ENCODE results near the gene AMER1.

Gene AMER1

DNA sequence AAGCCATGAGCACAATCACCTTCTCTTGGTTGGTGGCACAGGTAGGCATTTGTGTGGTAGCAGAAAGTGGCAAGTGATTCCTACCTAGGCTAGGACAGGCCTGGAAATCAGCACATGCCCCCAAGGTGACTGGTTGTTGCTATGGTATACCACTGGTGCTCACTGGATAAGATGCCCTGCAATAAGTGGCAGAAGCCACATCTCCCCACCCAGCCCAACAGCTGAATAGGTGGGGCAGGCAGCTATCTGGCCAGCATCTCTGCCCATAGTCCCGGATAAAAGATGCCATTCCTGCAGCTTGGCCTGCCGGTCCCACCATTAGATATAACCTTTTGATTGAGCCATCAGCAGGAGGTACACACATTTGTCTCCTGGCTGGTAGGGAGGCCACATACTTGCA is 21.1 kb downstream of the AMER1 start:
- DNase-seq (ENCODE audit: low read depth in 2 of 2): no peak

DNA sequence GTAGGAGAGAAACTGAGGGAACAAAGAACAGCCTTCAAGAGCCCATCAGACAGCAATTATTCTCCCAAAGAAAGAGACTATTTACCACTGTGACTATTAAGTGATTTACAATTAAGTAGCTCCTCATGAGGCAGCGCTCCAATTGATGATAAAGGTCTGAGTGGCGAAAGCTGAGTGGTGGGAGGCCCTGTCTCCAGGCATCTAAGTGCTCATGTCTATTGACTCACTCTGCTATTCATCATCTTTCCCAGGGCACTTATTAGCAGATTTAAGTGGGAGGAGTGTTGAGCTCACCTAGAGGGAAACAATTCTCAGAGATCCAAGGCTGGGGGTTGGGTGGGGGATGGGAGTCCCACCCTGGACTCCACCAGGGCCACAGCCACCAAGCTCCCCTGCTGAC is 23.3 kb downstream of the AMER1 start:
- no peak for DNase-seq (ENCODE audit: low read depth in 2 of 2)

DNA sequence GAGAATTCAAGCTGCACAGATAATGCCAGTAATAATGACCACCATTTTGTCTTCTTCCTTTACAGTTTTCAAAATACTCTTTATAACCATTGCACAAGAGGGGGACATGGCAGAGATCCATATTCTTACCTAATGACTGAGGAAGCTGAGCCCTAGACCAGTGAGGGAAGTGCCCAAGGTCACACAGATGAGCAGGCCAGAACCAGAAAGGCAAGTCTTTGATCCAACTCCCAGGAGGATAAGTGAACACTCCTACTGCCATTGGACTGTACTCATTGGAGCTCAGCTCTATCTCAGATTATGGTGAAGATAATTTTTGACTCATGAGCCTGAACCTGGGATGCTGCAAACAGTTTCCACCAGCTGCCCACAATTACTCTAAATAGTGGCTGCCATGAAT is 28.6 kb downstream of the AMER1 start:
- DNase-seq (ENCODE audit: low read depth in 2 of 2): no peak

DNA sequence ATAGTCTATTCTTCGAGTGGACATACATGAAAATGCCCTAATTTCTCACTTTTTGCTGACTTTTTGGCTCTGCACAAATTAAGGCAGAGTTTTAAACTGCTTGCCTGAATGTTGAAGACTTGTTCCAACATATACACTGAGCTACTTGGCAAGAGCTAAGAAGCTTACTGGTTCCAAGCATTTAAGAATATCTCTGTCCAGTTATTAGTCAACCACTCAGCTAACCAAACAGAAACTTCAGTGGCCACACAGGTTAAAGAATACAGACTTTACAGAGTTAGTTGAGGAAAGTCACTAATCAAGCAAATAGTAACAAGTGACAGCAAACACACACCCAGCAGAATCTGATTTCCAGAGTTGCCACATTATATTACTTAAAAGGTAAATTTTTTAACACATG is 35.5 kb downstream of the AMER1 start:
- DNase-seq (ENCODE audit: low read depth in 2 of 2): no peak

DNA sequence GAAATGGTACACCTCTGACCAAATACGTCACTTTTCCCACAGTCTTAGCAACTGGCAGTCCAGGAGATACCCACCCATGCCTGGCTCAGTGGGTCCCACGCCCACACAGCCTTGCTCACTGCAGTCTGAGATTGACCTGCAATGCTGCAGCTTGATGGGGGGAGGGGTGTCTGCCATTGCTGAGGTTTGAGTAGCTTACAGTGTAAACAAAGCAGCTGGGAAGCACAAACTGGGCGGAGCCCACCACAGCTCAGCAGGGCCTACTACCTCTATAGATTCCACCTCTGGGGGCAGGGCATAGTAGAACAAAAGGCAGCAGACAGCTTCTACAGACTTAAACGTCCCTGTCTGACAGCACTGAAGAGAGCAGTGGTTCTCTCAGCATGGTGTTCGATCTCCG is 52.7 kb downstream of the AMER1 start:
- no peak for DNase-seq (ENCODE audit: low read depth in 2 of 2)

DNA sequence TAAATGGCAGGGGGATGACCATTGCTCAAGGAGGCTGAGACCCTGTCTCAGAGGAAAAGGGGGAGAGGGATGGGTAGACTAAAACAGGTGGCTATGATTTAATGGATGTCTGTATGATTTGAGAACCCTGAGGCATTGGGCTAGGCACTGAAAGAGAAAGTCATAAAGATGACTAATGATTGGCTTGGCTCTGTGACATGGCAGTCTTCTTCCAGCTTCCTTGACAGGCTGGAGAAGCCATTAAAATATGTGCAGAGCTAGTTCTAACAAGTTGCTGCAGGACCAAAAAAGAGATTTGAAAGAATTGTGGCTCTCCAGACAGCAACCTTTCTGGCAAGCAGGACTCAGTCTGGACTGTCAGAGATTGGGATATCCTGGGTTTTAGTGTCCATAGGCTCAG is 53.6 kb downstream of the AMER1 start:
- no peak for DNase-seq (ENCODE audit: low read depth in 2 of 2)

DNA sequence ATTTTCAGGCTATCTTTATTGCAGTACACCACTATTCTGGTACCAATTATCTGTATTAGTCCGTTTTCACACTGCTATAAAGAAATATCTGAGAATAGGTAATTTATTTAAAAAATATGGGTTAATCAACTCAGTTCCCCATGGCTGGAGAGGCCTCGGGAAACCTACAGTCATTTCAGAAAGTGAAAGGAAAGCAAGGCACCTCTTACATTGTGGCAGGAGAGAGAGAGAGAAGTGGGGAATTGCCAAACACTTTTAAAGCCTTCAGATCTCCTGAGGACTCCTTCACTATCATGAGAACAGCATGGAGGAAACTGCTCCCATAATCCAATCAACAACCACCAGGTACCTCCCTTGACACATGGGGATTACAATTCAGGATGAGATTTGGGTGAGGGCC is 54.7 kb downstream of the AMER1 start:
- no peak for DNase-seq (ENCODE audit: low read depth in 2 of 2)
